H1 (cell line): ENCODE results near the gene DUS1L. TPM values are rescaled to one million over a fixed set of nuclear protein-coding genes. Genes with fewer than 3 reads are reported as not detected.

Experiments
- CTCF ChIA-PET: fragments of 300-600 bp; sonication (Branson Sonifier 250); formaldehyde crosslinking; loops from one replicate; lab custom pipeline; 2021; ENCODE audit not compliant: partially characterized antibody; lab: Charles Lee
- POLR2A ChIA-PET: fragments of 300-600 bp; sonication (Branson Sonifier 250); formaldehyde crosslinking; loops from one replicate; lab custom pipeline; 2021; ENCODE audit warnings: inconsistent platforms; ENCODE audit not compliant: partially characterized antibody; lab: Charles Lee
- DNase-seq, 2 experiments: peaks; one replicate each; pipeline versions ENCODE4 v3.0.0 to v3.0.0-alpha.2; 2010 to 2022; ENCODE audit warnings: low spot score in 2 of 2, low read depth in 1 of 2, mixed read lengths in 1 of 2
- FAIRE-seq: peaks from 2 replicates; lab custom pipeline; 2011; peaks lifted over from hg19 to GRCh38; lab: Jason Lieb, UNC
- H2AFZ ChIP-seq: 2 replicates; pipeline ENCODE4 v1.8.1; 2012; ENCODE audit warnings: low read length, inconsistent platforms
- H2AK5ac ChIP-seq: 2 replicates; pipeline ENCODE4 v1.6.1; 2013; ENCODE audit warnings: low read depth, low read length
- H2BK120ac ChIP-seq: replicated peaks from 2 replicates; pipeline ENCODE3; 2013; ENCODE audit warnings: low read depth, low read length, inconsistent platforms
- H2BK12ac ChIP-seq: 2 replicates; pipeline ENCODE4 v1.6.1; 2013; ENCODE audit warnings: low read depth, low read length
- H2BK15ac ChIP-seq: 2 replicates; pipeline ENCODE4 v1.6.1; 2013; ENCODE audit warnings: low read length
- H2BK20ac ChIP-seq: 2 replicates; pipeline ENCODE4 v1.6.1; 2013; ENCODE audit warnings: low read length
- H2BK5ac ChIP-seq: 2 replicates; pipeline ENCODE4 v1.6.1; 2013; ENCODE audit warnings: low read depth, low read length
- H3K14ac ChIP-seq: 2 replicates; pipeline ENCODE4 v1.6.1; 2013; ENCODE audit warnings: inconsistent platforms; ENCODE audit not compliant: insufficient read length
- H3K18ac ChIP-seq: 2 replicates; pipeline ENCODE4 v1.6.1; 2013; ENCODE audit warnings: low read length; ENCODE audit errors: extremely low read depth
- H3K23ac ChIP-seq: 2 replicates; pipeline ENCODE4 v1.6.1; 2013; ENCODE audit warnings: inconsistent platforms; ENCODE audit not compliant: insufficient read length
- H3K23me2 ChIP-seq: 2 replicates; pipeline ENCODE4 v1.6.1; 2013; ENCODE audit warnings: low read depth, low read length
- H3K27ac ChIP-seq: 2 replicates; pipeline ENCODE4 v1.6.1; 2011; ENCODE audit warnings: low read depth, low read length, inconsistent platforms
- H3K27me3 ChIP-seq, 4 experiments: replicated peaks in 1 of 4; 1 replicate in 1 of 4; 2 replicates in 3 of 4; pipeline versions ENCODE4 v1.6.1 to v1.8.1; 2011 to 2013; ENCODE audit warnings: low read length in 3 of 4, mild to moderate bottlenecking in 3 of 4, inconsistent platforms in 2 of 4, mixed read lengths in 2 of 4, moderate library complexity in 1 of 4; ENCODE audit not compliant: control insufficient read depth in 3 of 4, insufficient read depth in 3 of 4; ENCODE audit errors: extremely low read depth in 1 of 4
- H3K36me3 ChIP-seq, 4 experiments: 2 replicates each; pipeline versions ENCODE4 v1.6.1 to v1.8.1; 2011 to 2013; ENCODE audit warnings: mild to moderate bottlenecking in 4 of 4, low read length in 3 of 4, moderate library complexity in 2 of 4, control low read depth in 1 of 4, inconsistent platforms in 1 of 4; ENCODE audit not compliant: insufficient read depth in 4 of 4, control insufficient read depth in 2 of 4
- H3K4ac ChIP-seq: replicated peaks from 2 replicates; pipeline ENCODE3; 2013; ENCODE audit warnings: low read length, low read depth, mixed read lengths, inconsistent platforms; ENCODE audit not compliant: insufficient read length
- H3K4me1 ChIP-seq, 4 experiments: replicated peaks in 1 of 4; 1 replicate in 1 of 4; 2 replicates in 3 of 4; pipeline versions ENCODE4 v1.6.1 to v1.8.1; 2011 to 2013; ENCODE audit warnings: low read length in 3 of 4, inconsistent platforms in 2 of 4, mixed read lengths in 1 of 4; ENCODE audit not compliant: insufficient read depth in 4 of 4, control insufficient read depth in 3 of 4
- H3K4me2 ChIP-seq, 2 experiments: 2 replicates each; pipeline versions ENCODE4 v1.6.1 to v1.8.1; 2011 to 2013; ENCODE audit warnings: low read depth in 2 of 2, low read length in 2 of 2, control low read depth in 1 of 2, inconsistent platforms in 1 of 2, mild to moderate bottlenecking in 1 of 2; ENCODE audit not compliant: insufficient read depth in 1 of 2
- H3K4me3 ChIP-seq, 4 experiments: fragments of 200-600, 300-600 bp in 1 of 4; sonication (generic), shearing (Covaris generic), sonication (Bioruptor Twin) in 1 of 4; 2 replicates each; pipeline versions ENCODE4 v1.5.1 to v1.8.1; 2011 to 2016; ENCODE audit warnings: low read length in 4 of 4, low read depth in 3 of 4, control low read depth in 2 of 4, inconsistent platforms in 2 of 4, mild to moderate bottlenecking in 2 of 4, mixed read lengths in 1 of 4, moderate library complexity in 1 of 4; ENCODE audit not compliant: insufficient read depth in 2 of 4; ENCODE audit errors: extremely low read depth in 1 of 4
- H3K56ac ChIP-seq: replicated peaks from 2 replicates; pipeline ENCODE3; 2013; ENCODE audit warnings: low read depth, mild to moderate bottlenecking, mixed read lengths, low read length, inconsistent platforms; ENCODE audit not compliant: insufficient read length
- H3K79me1 ChIP-seq: 2 replicates; pipeline ENCODE4 v1.6.1; 2013; ENCODE audit warnings: low read depth, low read length, control low read depth
- H3K79me2 ChIP-seq, 2 experiments: 2 replicates each; pipeline versions ENCODE4 v1.6.1 to v1.8.1; 2012 to 2013; ENCODE audit warnings: low read length in 2 of 2, mild to moderate bottlenecking in 2 of 2, inconsistent platforms in 1 of 2; ENCODE audit not compliant: insufficient read depth in 2 of 2, control insufficient read depth in 1 of 2
- H3K9ac ChIP-seq, 4 experiments: replicated peaks in 1 of 4; 1 replicate in 1 of 4; 2 replicates in 3 of 4; pipeline versions ENCODE4 v1.6.1 to v1.8.1; 2011 to 2013; ENCODE audit warnings: low read depth in 3 of 4, low read length in 3 of 4, control low read depth in 2 of 4, mild to moderate bottlenecking in 2 of 4, moderate library complexity in 2 of 4, inconsistent platforms in 1 of 4; ENCODE audit errors: extremely low read depth in 1 of 4
- H3K9me3 ChIP-seq, 2 experiments: 2 replicates each; pipeline versions ENCODE4 v1.6.1 to v1.8.1; 2012 to 2013; ENCODE audit warnings: mild to moderate bottlenecking in 2 of 2, moderate library complexity in 2 of 2, control low read depth in 1 of 2, inconsistent platforms in 1 of 2, low read depth in 1 of 2, low read length in 1 of 2, mixed read lengths in 1 of 2; ENCODE audit not compliant: insufficient read depth in 2 of 2
- H4K20me1 ChIP-seq, 2 experiments: replicated peaks in 1 of 2; 2 replicates each; pipeline versions ENCODE3 to v1.8.1; 2011 to 2013; ENCODE audit warnings: inconsistent platforms in 2 of 2, low read length in 2 of 2, mild to moderate bottlenecking in 1 of 2; ENCODE audit not compliant: insufficient read depth in 2 of 2, control insufficient read depth in 1 of 2
- H4K5ac ChIP-seq: 2 replicates; pipeline ENCODE4 v1.6.1; 2013; ENCODE audit warnings: low read length, low read depth, mixed read lengths, inconsistent platforms; ENCODE audit not compliant: insufficient read length
- H4K8ac ChIP-seq: 2 replicates; pipeline ENCODE4 v1.8.0; 2013; ENCODE audit warnings: mild to moderate bottlenecking, moderate library complexity, low read length, inconsistent platforms; ENCODE audit not compliant: insufficient read depth; ENCODE audit errors: extremely low read depth
- H4K91ac ChIP-seq: replicated peaks from 2 replicates; pipeline ENCODE3; 2013; ENCODE audit warnings: low read length, mixed read lengths, inconsistent platforms; ENCODE audit not compliant: insufficient read length
- WGBS, 2 experiments: shearing (Covaris generic) in 1 of 2; methylation state at CpG; one replicate each; pipeline versions ENCODE4 v1.1.6 to v1.1.7; 2013 to 2015; ENCODE audit warnings: low lambda C conversion rate in 2 of 2, mixed read lengths in 2 of 2, inconsistent platforms in 1 of 2, low coverage in 1 of 2, missing lambda C conversion rate in 1 of 2; ENCODE audit not compliant: insufficient replicate concordance in 2 of 2, insufficient coverage in 1 of 2, insufficient read length in 1 of 2; ENCODE audit errors: extremely low coverage in 1 of 2, missing lambda C conversion rate in 1 of 2; 5-methylcytosine and 5-hydroxymethylcytosine counted together
- polyA plus RNA-seq, 7 experiments: library from polyadenylated mRNA; depleted of rRNA in 3 of 7; stranded (reverse) in 5 of 7; unstranded in 2 of 7; fragments of >200 nt in 5 of 7; fragments of 200-250 nt in 2 of 7; gene quantifications; 1 replicate in 5 of 7; 2 replicates in 1 of 7; 4 replicates in 1 of 7; pipeline versions ENCODE4 v1.2.1 to v1.2.3, GENCODE V29; 2011 to 2013; ENCODE audit warnings: missing spikeins in 2 of 7, mixed read lengths in 2 of 7
- total RNA-seq: library from RNA; stranded (reverse); fragmentation: NEBNext Ultra II Directional; extraction: Animal tissue kit (Norgen Biotek cat#: 25700); gene quantifications from 2 replicates; pipeline ENCODE4 v1.2.1, GENCODE V29; 2021
- TF ChIP-seq, protein P1 (sequence below): IDR thresholded peaks from 2 replicates; pipeline ENCODE4 v1.6.1; 2011; ENCODE audit warnings: low read depth, mild to moderate bottlenecking, low read length; ENCODE audit not compliant: insufficient read depth

Gene DUS1L
- total and polyA plus RNA-seq, 2 of the 8 experiments (the other 6 are each of a cell fraction or from before 2014, with no cell fraction given), result 34.5 to 69.1 TPM

DNA sequence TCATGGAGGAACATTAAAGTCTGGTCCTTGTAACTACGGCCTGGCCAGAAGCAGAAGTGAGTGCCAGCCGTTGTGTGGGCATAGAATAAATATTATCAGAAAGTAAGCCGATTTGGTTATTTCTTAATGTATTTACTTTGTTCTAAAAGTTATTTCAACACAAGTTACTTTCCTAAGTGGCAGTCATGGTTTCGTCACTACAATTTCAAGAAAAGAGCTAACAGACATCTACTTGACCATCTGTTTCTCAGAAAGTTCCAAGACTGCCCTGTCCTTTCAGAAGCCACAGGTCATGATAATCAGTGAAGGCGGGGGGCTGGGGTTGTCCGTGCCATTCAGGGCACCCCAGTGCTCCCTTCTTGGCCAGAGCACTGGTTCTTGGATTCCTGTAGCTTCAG, 47.3 kb upstream of the DUS1L start:
- Histone ChIP-seq H4K5ac (no peak overlapping the region), H3K27me3 (peaks cover 0 to 4% (median 0%) of the 10 kb centered on the region in 4 experiments; a peak in 2 of 7 replicates), H2BK120ac (no peak overlapping the region), H3K23ac (no peak overlapping the region), H3K9ac (no peak overlapping the region), H2BK20ac (no peak overlapping the region), H3K18ac (no peak overlapping the region), H2BK15ac (no peak overlapping the region), H4K8ac (no peak overlapping the region), H3K56ac (no peak overlapping the region), H3K14ac (no peak overlapping the region), H2AFZ (no peak overlapping the region), H4K91ac (no peak overlapping the region), H3K23me2 (0 out of 2 replicates have a peak, but pooled peaks cover 2% of the 10 kb centered on the region), H3K79me1 (no peaks in the 10 kb centered on the region), H3K27ac (no peak overlapping the region), H4K20me1 (peaks cover 0 to 6% of the 10 kb centered on the region in 2 experiments), H2BK12ac (no peak overlapping the region), H3K4ac (no peak overlapping the region), H3K4me1 (peaks cover 0 to 3% (median 0%) of the 10 kb centered on the region in 4 experiments; a peak in 1 of 7 replicates), H2AK5ac (no peak overlapping the region), H3K4me2 (no peak overlapping the region), H3K4me3 (no peak overlapping the region), H2BK5ac (no peak overlapping the region), H3K9me3 (no peaks in the 10 kb centered on the region), H3K36me3 (no peaks in the 10 kb centered on the region), H3K79me2 (no peaks in the 10 kb centered on the region)
- 86% methylated on average over 6 of the region's 6 CpGs; no CpG with 5 or more reads in 1 of the 2 experiments for WGBS, 2 experiments
- ChIA-PET POLR2A (interaction anchor here (1.3 to 1.7 kb wide), 3 partner anchors 9 to 24 kb away, joined by 3 to 6 read pairs (median 3); no protein-coding TSS in a partner anchor), CTCF (interaction anchor here (0.9 to 10.5 kb wide), 9 partner anchors 9 to 82 kb away, joined by 3 to 61 read pairs (median 4); no protein-coding TSS in a partner anchor)
- no peak for FAIRE-seq
- no peak for DNase-seq
- TF ChIP-seq, protein P1, sequence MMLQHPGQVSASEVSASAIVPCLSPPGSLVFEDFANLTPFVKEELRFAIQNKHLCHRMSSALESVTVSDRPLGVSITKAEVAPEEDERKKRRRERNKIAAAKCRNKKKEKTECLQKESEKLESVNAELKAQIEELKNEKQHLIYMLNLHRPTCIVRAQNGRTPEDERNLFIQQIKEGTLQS, result no peak
